ENCODE measurements around the gene SOX4.
A peak's percentile ranks its signal among the peaks of the same experiment; 100 is the strongest.

The SOX4 gene

GRCh38 chr6:21594416-21595281, 1.1 kb downstream of the SOX4 start:
- DNase-seq: peak; percentile 76

GRCh38 chr6:21595285-21596144, 2.0 kb downstream of the SOX4 start:
- peak; percentile 27 for DNase-seq

- peak; percentile 32 for DNase-seq
Measured at GRCh38 chr6:21596145-21596948, 2.8 kb downstream of the SOX4 start.

- peak; percentile 57 for DNase-seq
Measured at GRCh38 chr6:21596949-21597682, 3.6 kb downstream of the SOX4 start.

GRCh38 chr6:21597801-21598673, 4.5 kb downstream of the SOX4 start:
- peak; percentile 31 for DNase-seq

- no peak for DNase-seq
Measured at GRCh38 chr6:21598674-21599023, 5.1 kb downstream of the SOX4 start.

GRCh38 chr6:21599051-21599696, 5.6 kb downstream of the SOX4 start:
- DNase-seq: no peak

- DNase-seq: no peak
Measured at GRCh38 chr6:21601339-21601923, 7.9 kb downstream of the SOX4 start.

- DNase-seq: no peak
Measured at GRCh38 chr6:21601932-21602390, 8.4 kb downstream of the SOX4 start.

GRCh38 chr6:21603082-21603952, 9.8 kb downstream of the SOX4 start:
- no peak for DNase-seq

- DNase-seq: no peak
Measured at GRCh38 chr6:21604081-21604480, 10.5 kb downstream of the SOX4 start.

GRCh38 chr6:21605166-21605565, 11.6 kb downstream of the SOX4 start:
- DNase-seq: peak; percentile 74

GRCh38 chr6:21608601-21609000, 15.1 kb downstream of the SOX4 start:
- DNase-seq: peak; percentile 73

- DNase-seq: no peak
Measured at GRCh38 chr6:21609881-21610329, 16.4 kb downstream of the SOX4 start.

GRCh38 chr6:21610341-21610740, 16.8 kb downstream of the SOX4 start:
- DNase-seq: peak; percentile 74

GRCh38 chr6:21611485-21611884, 17.9 kb downstream of the SOX4 start:
- DNase-seq: no peak

GRCh38 chr6:21612067-21612745, 18.7 kb downstream of the SOX4 start:
- DNase-seq: no peak

- DNase-seq: no peak
Measured at GRCh38 chr6:21613809-21614208, 20.3 kb downstream of the SOX4 start.

GRCh38 chr6:21614226-21614625, 20.7 kb downstream of the SOX4 start:
- DNase-seq: no peak

Data from inflammatory macrophage treated with lipopolysaccharide for 4 hours (primary cell).